Hepatocyte (in vitro differentiated cells): Measurements from ENCODE around the gene DSCAML1.

Source experiments
- CTCF ChIP-seq: fragments of 200-600 bp; sonication (generic); IDR thresholded peaks from 2 replicates; pipeline ENCODE4 v1.5.1; 2016; ENCODE audit warnings: antibody characterized with exemption, mild to moderate bottlenecking; ENCODE audit not compliant: poor library complexity
- EZH2 ChIP-seq: fragments of 200-600 bp; sonication (generic); IDR thresholded peaks from 2 replicates; pipeline ENCODE4 v1.6.1; 2016; ENCODE audit warnings: antibody characterized with exemption, mild to moderate bottlenecking, borderline replicate concordance

- TF ChIP-seq EZH2, result no peak
- no peak for TF ChIP-seq CTCF
Observed at GRCh38 chr11:117839380-117839881, 42.4 kb upstream of the DSCAML1 start.
